ENCODE measurements around the gene ZNF774. TPM values are rescaled to one million over a fixed set of nuclear protein-coding genes. Genes with fewer than 3 reads are reported as not detected.

The ZNF774 gene
- total RNA-seq, 2 experiments from 2014 or later = 1.2 to 1.4 TPM

GRCh38 chr15:90309020-90309419, 43.1 kb upstream of the ZNF774 start:
- Mint-ChIP-seq H3K27ac (no peak overlapping the region), H3K27me3 (no peaks in the 10 kb centered on the region), H3K9me3 (no peaks in the 10 kb centered on the region), H3K36me3 (ENCODE audit: low read depth) (no peaks in the 10 kb centered on the region), H3K4me3 (no peak overlapping the region), H3K4me1 (ENCODE audit: low read depth) (peaks cover 46% of the 10 kb centered on the region)
- no peak for DNase-seq
- no peak for ATAC-seq
- CTCF ChIA-PET = interaction anchor here (0.9 to 9.0 kb wide), 5 partner anchors 8 to 247 kb away, joined by 3 to 90 read pairs (median 3); no protein-coding TSS in a partner anchor
- POLR2A ChIA-PET = no interaction called here
- no peak for TF ChIP-seq CTCF (IDR thresholded peaks at IDR 0.05)
- intact Hi-C loops (cut with micrococcal nuclease) = no loop called here

GRCh38 chr15:90315278-90315982, 36.7 kb upstream of the ZNF774 start:
- Mint-ChIP-seq H3K27me3 (no peaks in the 10 kb centered on the region), H3K36me3 (ENCODE audit: low read depth) (no peaks in the 10 kb centered on the region), H3K4me1 (ENCODE audit: low read depth) (peaks cover 14% of the 10 kb centered on the region), H3K27ac (no peak overlapping the region), H3K9me3 (no peaks in the 10 kb centered on the region), H3K4me3 (no peak overlapping the region)
- no peak for ATAC-seq
- TF ChIP-seq CTCF (IDR thresholded peaks at IDR 0.05) = no peak
- no peak for DNase-seq
- CTCF ChIA-PET = interaction anchor here (1.6 kb wide), 1 partner anchor 14 kb away, joined by 10 read pairs; no protein-coding TSS in a partner anchor
- intact Hi-C loops (cut with micrococcal nuclease) = no loop called here
- POLR2A ChIA-PET = interaction anchor here (0.6 kb wide), 1 partner anchor 154 kb away, joined by 3 read pairs; no protein-coding TSS in a partner anchor

- DNase-seq = no peak
- Mint-ChIP-seq H3K9me3 (no peaks in the 10 kb centered on the region), H3K36me3 (ENCODE audit: low read depth) (no peaks in the 10 kb centered on the region)
Observed at GRCh38 chr15:90316139-90316538, 35.9 kb upstream of the ZNF774 start.

GRCh38 chr15:90318591-90318990, 33.5 kb upstream of the ZNF774 start:
- intact Hi-C loops (cut with micrococcal nuclease) = no loop called here
- Mint-ChIP-seq H3K27me3 (no peaks in the 10 kb centered on the region), H3K4me1 (ENCODE audit: low read depth) (peaks cover 2% of the 10 kb centered on the region), H3K9me3 (no peaks in the 10 kb centered on the region), H3K27ac (no peak overlapping the region), H3K36me3 (ENCODE audit: low read depth) (no peaks in the 10 kb centered on the region), H3K4me3 (no peak overlapping the region)
- no peak for DNase-seq
- ATAC-seq = no peak
- TF ChIP-seq CTCF (IDR thresholded peaks at IDR 0.05) = no peak
- CTCF ChIA-PET = interaction anchor here (1.3 to 6.0 kb wide), 15 partner anchors 14 to 567 kb away, joined by 4 to 90 read pairs (median 16); partner anchors contain the start of gene FES
- POLR2A ChIA-PET = interaction anchor here (0.6 to 0.8 kb wide), 2 partner anchors 95 to 318 kb away, joined by 3 read pairs; no protein-coding TSS in a partner anchor

More at GRCh38 chr15:90316139-90316538, 35.9 kb upstream of the ZNF774 start:
- intact Hi-C loops (cut with micrococcal nuclease) = no loop called here
- H3K27ac Mint-ChIP-seq = no peak overlapping the region
- no peaks in the 10 kb centered on the region for H3K27me3 Mint-ChIP-seq
- H3K4me1 Mint-ChIP-seq (ENCODE audit: low read depth) = peaks cover 15% of the 10 kb centered on the region
- POLR2A ChIA-PET = no interaction called here
- no peak overlapping the region for H3K4me3 Mint-ChIP-seq
- ATAC-seq = no peak
- CTCF ChIA-PET = interaction anchor here (1.6 kb wide), 1 partner anchor 15 kb away, joined by 10 read pairs; no protein-coding TSS in a partner anchor
- no peak for TF ChIP-seq CTCF (IDR thresholded peaks at IDR 0.05)
